ENCODE measurements around the gene PEAR1. TPM values are rescaled to one million over a fixed set of nuclear protein-coding genes. Genes with fewer than 3 reads are reported as not detected.

The PEAR1 gene
- total and polyA plus RNA-seq, 2 of the 4 experiments (the other 2 are of a cell fraction) = 2.0 to 44.4 TPM

DNA sequence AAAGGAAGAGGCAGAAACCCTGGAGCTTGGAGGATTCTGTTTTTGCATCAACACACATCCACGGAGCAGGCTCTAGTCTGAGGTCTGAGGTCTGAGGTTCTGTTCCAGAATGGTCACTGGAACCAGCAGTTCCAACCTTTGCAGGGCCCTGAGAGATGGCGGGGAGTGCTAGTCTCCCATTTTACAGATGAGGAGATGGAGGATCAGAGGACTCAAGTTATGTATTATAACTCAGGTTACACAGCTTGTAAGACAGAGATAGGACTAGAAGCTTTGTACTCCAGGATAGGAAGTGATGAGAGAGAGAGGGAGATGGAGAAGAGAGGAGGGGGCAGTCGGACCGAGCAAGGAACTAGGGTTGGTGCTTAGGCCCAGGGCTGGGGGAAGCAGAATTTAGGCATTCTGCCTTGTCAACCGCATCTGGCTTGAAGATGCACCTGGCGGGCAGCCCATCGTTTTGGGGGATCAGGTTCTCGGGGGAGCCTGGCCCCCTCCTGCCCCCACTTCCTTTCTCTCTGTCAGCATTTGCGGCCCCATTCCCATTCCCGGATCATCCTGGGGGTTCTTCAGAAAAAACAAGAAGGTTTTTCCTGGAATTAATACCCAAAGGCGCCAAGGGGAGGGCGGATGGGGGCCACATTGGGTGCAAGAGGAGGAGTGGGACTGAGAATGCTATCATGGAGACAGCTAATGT, 5.6 kb downstream of the PEAR1 start:
- Histone ChIP-seq H4K91ac (ENCODE audit: insufficient read depth, low read depth, low read length) (peak overlapping the region; percentile 74), H4K5ac (ENCODE audit: low read depth, low read length) (peak overlapping the region; percentile 87), H3K4me3 (ENCODE audit: insufficient read depth, low read depth, low read length) (no peak overlapping the region), H4K8ac (ENCODE audit: low read depth in 2 of 2, low read length in 2 of 2) (peak overlapping the region; percentile 76 to 91), H3K27ac (ENCODE audit: insufficient read depth, low read length) (peak overlapping the region; percentile 77; the same call in 1 of the 2 replicates), H3K79me1 (ENCODE audit: low read depth in 1 of 2, low read length in 2 of 2) (peaks cover 27 to 93% of the 10 kb centered on the region in 2 experiments), H3K4me2 (ENCODE audit: low read depth, low read length) (no peak overlapping the region), H3K36me3 (ENCODE audit: control insufficient read depth, insufficient read depth, low read length) (no peaks in the 10 kb centered on the region), H2BK15ac (ENCODE audit: low read depth, low read length) (peak overlapping the region; percentile 53; the same call in 2 of the 3 replicates), H3K14ac (replicated peaks; ENCODE audit: low read depth, low read length) (peak overlapping the region; percentile 96), H2BK120ac (ENCODE audit: low read depth, low read length) (peak overlapping the region; percentile 95), H2AFZ (replicated peaks; ENCODE audit: low read length, poor library complexity) (no peak overlapping the region), H3K4me1 (ENCODE audit: control insufficient read depth, insufficient read depth, low read length) (peaks cover 50% of the 10 kb centered on the region), H3K9me1 (ENCODE audit: insufficient read depth, low read length) (peaks cover 29% of the 10 kb centered on the region), H3K4ac (ENCODE audit: low read depth, low read length) (peak overlapping the region; percentile 96), H2BK20ac (ENCODE audit: low read depth, low read length) (peak overlapping the region; percentile 90; the same call in 1 of the 2 replicates), H4K20me1 (ENCODE audit: insufficient read depth, low read length) (peaks cover 2% of the 10 kb centered on the region; the same call in 1 of the 2 replicates), H3K23ac (ENCODE audit: low read depth, low read length) (peak overlapping the region; percentile 96), H3K9me3 (ENCODE audit: control insufficient read depth, insufficient read depth, low read length) (no peaks in the 10 kb centered on the region), H3K56ac (ENCODE audit: extremely low read depth, insufficient read depth, low read length) (peak overlapping the region; percentile 76; the same call in 1 of the 2 replicates), H3K9ac (ENCODE audit: low read depth, low read length) (peak overlapping the region; percentile 62; the same call in 1 of the 2 replicates), H2BK5ac (ENCODE audit: low read depth, low read length, poor library complexity, severe bottlenecking) (peak overlapping the region; percentile 92), H2AK9ac (replicated peaks; ENCODE audit: low read depth, low read length, poor library complexity) (peak overlapping the region; percentile 59), H2AK5ac (ENCODE audit: low read depth, low read length) (peak overlapping the region; percentile 92), H3K27me3 (ENCODE audit: control insufficient read depth, insufficient read depth, low read length) (no peaks in the 10 kb centered on the region), H3K18ac (ENCODE audit: low read depth, low read length) (peak overlapping the region; percentile 93; the same call in 1 of the 2 replicates)
- intact Hi-C loops (cut with micrococcal nuclease) = no loop called here
- no peak for DNase-seq
- ATAC-seq (ENCODE audit: low read depth) = no peak
- ChIA-PET POLR2A (ENCODE audit: unreplicated experiment) (no interaction called here), CTCF (interaction anchor here (1.2 kb wide), 1 partner anchor 21 kb away, joined by 3 read pairs; no protein-coding TSS in a partner anchor)
- 77% methylated on average over 5 of the region's 12 CpGs; no CpG with 5 or more reads in 1 of the 2 experiments for WGBS, 2 experiments (ENCODE audit: extremely low coverage in 2 of 2, insufficient read length in 1 of 2)
- dilution Hi-C loops (cut with HindIII; ENCODE audit: low sequenced_read_pairs, unreplicated experiment) = no loop called here
- BruUV-seq (replicated peaks) = no TSS peak
- in situ Hi-C loops (cut with MboI; ENCODE audit: low sequenced_read_pairs) = no loop called here
- TF ChIP-seq ELK1 (IDR thresholded peaks at IDR 0.05; ENCODE audit: borderline replicate concordance, low read depth, low read length) (no peak), FOS (IDR thresholded peaks at IDR 0.05; ENCODE audit: low read depth, low read length) (no peak), POLR2A (IDR thresholded peaks at IDR 0.05; ENCODE audit: low read depth, low read length) (no peak), RAD21 (IDR thresholded peaks at IDR 0.05; ENCODE audit: low read length) (no peak), CEBPB (IDR thresholded peaks at IDR 0.05; ENCODE audit: low read depth, low read length) (no peak), MAFK (IDR thresholded peaks at IDR 0.05; ENCODE audit: low read depth, low read length) (no peak), CTCF (conservative IDR thresholded peaks at IDR 0.05; ENCODE audit: low read depth, low read length) (no peak), NFE2L2 (IDR thresholded peaks at IDR 0.05; ENCODE audit: low read depth, low read length) (no peak), BHLHE40 (IDR thresholded peaks at IDR 0.05; ENCODE audit: low read depth, low read length) (no peak), RFX5 (IDR thresholded peaks at IDR 0.05; ENCODE audit: low read depth, low read length) (no peak), MXI1 (IDR thresholded peaks at IDR 0.05; ENCODE audit: borderline replicate concordance, low read depth, low read length) (no peak), USF2 (IDR thresholded peaks at IDR 0.05; ENCODE audit: low read depth, low read length) (no peak), MAZ (IDR thresholded peaks at IDR 0.05; ENCODE audit: borderline replicate concordance, low read depth, low read length) (no peak), SMC3 (IDR thresholded peaks at IDR 0.05; ENCODE audit: low read depth, low read length) (no peak), RCOR1 (IDR thresholded peaks at IDR 0.05; ENCODE audit: insufficient replicate concordance, low read length) (no peak)

Data from IMR-90 (cell line).